Activated CD8-positive, alpha-beta T cell treated with anti-CD3 and anti-CD28 coated beads, Interleukin-2, amount 10 ng/mL, durations not matched to agents 7 days and 5 days (primary cell): ENCODE measurements around the gene MRPS6. TPM values are rescaled to one million over a fixed set of nuclear protein-coding genes. Genes with fewer than 3 reads are reported as not detected.

Experiments
- ATAC-seq: fragments of 150-1000 bp; cut with Tn5 transposase; one replicate; pipeline ENCODE4 v1.10.0; 2021; ENCODE audit warnings: moderate library complexity
- CTCF ChIA-PET: fragments of 350-600 bp; sonication (Branson Sonifier 250); formaldehyde crosslinking; loops from one replicate; lab custom pipeline; 2021; ENCODE audit warnings: antibody characterized with exemption; lab: Charles Lee
- POLR2A ChIA-PET: fragments of 350-600 bp; sonication (Branson Sonifier 250); formaldehyde crosslinking; loops from one replicate; lab custom pipeline; 2021; ENCODE audit warnings: antibody characterized with exemption; lab: Charles Lee
- DNase-seq: peaks from one replicate; pipeline ENCODE4 v3.0.0-alpha.2; 2020
- H3K27ac Mint-ChIP-seq: one replicate; pipeline ENCODE4 v1.8.0; 2021; ENCODE audit warnings: mild to moderate bottlenecking, mixed read lengths
- H3K27me3 Mint-ChIP-seq: one replicate; pipeline ENCODE4 v1.8.0; 2021; ENCODE audit warnings: low read depth, mixed read lengths
- H3K36me3 Mint-ChIP-seq: one replicate; pipeline ENCODE4 v1.8.0; 2021; ENCODE audit warnings: low read depth, mixed read lengths
- H3K4me1 Mint-ChIP-seq: one replicate; pipeline ENCODE4 v1.8.0; 2021; ENCODE audit warnings: low read depth, mixed read lengths
- H3K4me3 Mint-ChIP-seq: one replicate; pipeline ENCODE4 v1.8.0; 2021; ENCODE audit warnings: mild to moderate bottlenecking, mixed read lengths
- H3K9me3 Mint-ChIP-seq: one replicate; pipeline ENCODE4 v1.8.0; 2022; ENCODE audit warnings: mixed read lengths; ENCODE audit not compliant: insufficient read depth
- total RNA-seq, 2 experiments: library from RNA; stranded (reverse); gene quantifications; one replicate each; pipeline ENCODE4 v1.2.3, GENCODE V29; 2021

MRPS6 gene
- total RNA-seq, 2 experiments from 2014 or later: 80.2 to 84.3 TPM

GRCh38 chr21:34156957-34157356 is 83.6 kb downstream of the MRPS6 start:
- ATAC-seq (no peak), DNase-seq (no peak)
- POLR2A ChIA-PET: no interaction called here
- Mint-ChIP-seq H3K4me1 (peaks cover 50% of the 10 kb centered on the region), H3K9me3 (peaks cover 10% of the 10 kb centered on the region), H3K4me3 (no peak overlapping the region), H3K36me3 (peaks cover 57% of the 10 kb centered on the region), H3K27ac (peak overlapping the region; percentile 37), H3K27me3 (no peaks in the 10 kb centered on the region)
- CTCF ChIA-PET: no interaction called here

- H3K4me3 Mint-ChIP-seq: no peak overlapping the region
- no peaks in the 10 kb centered on the region for H3K27me3 Mint-ChIP-seq
- POLR2A ChIA-PET: no interaction called here
- peaks cover 47% of the 10 kb centered on the region for H3K4me1 Mint-ChIP-seq
- H3K36me3 Mint-ChIP-seq: peaks cover 59% of the 10 kb centered on the region
- CTCF ChIA-PET: no interaction called here
- DNase-seq (no peak), ATAC-seq (no peak)
- peaks cover 16% of the 10 kb centered on the region for H3K9me3 Mint-ChIP-seq
- H3K27ac Mint-ChIP-seq: peak overlapping the region; percentile 37
These were observed 84.1 kb downstream of the MRPS6 start for GRCh38 chr21:34157521-34157920.

- H3K4me1 Mint-ChIP-seq: peaks cover 31% of the 10 kb centered on the region
- H3K4me3 Mint-ChIP-seq: no peak overlapping the region
- no peaks in the 10 kb centered on the region for H3K27me3 Mint-ChIP-seq
- H3K9me3 Mint-ChIP-seq: peaks cover 28% of the 10 kb centered on the region
- H3K36me3 Mint-ChIP-seq: peaks cover 54% of the 10 kb centered on the region
- DNase-seq: no peak
- H3K27ac Mint-ChIP-seq: no peak overlapping the region
- ChIA-PET POLR2A (no interaction called here), CTCF (interaction anchor here (0.9 kb wide), 1 partner anchor 30 kb away, joined by 4 read pairs; no protein-coding TSS in a partner anchor)
- ATAC-seq: no peak
These were observed 85.8 kb downstream of the MRPS6 start for GRCh38 chr21:34158866-34159835.

- H3K4me3 Mint-ChIP-seq: no peak overlapping the region
- CTCF ChIA-PET: no interaction called here
These were observed 93.1 kb downstream of the MRPS6 start for GRCh38 chr21:34166468-34166867.

GRCh38 chr21:34170886-34171285 is 97.5 kb downstream of the MRPS6 start:
- Mint-ChIP-seq H3K27me3 (no peaks in the 10 kb centered on the region), H3K27ac (no peak overlapping the region), H3K9me3 (peaks cover 70% of the 10 kb centered on the region), H3K4me3 (no peak overlapping the region), H3K4me1 (no peaks in the 10 kb centered on the region), H3K36me3 (peaks cover 55% of the 10 kb centered on the region)
- ATAC-seq: no peak
- no peak for DNase-seq
- POLR2A ChIA-PET: interaction anchor here (0.6 kb wide), 1 partner anchor 20 kb away, joined by 3 read pairs; no protein-coding TSS in a partner anchor
- CTCF ChIA-PET: interaction anchor here (1.3 kb wide), 1 partner anchor 42 kb away, joined by 6 read pairs; no protein-coding TSS in a partner anchor

More at GRCh38 chr21:34166468-34166867, 93.1 kb downstream of the MRPS6 start:
- no peak for DNase-seq
- no peaks in the 10 kb centered on the region for H3K27me3 Mint-ChIP-seq
- no peak overlapping the region for H3K27ac Mint-ChIP-seq
- no peak for ATAC-seq
- peaks cover 71% of the 10 kb centered on the region for H3K9me3 Mint-ChIP-seq
- no peaks in the 10 kb centered on the region for H3K4me1 Mint-ChIP-seq
- POLR2A ChIA-PET: interaction anchor here (0.7 kb wide), 1 partner anchor 50 kb away, joined by 7 read pairs; no protein-coding TSS in a partner anchor
- H3K36me3 Mint-ChIP-seq: peaks cover 62% of the 10 kb centered on the region

- H3K4me3 Mint-ChIP-seq: no peak overlapping the region
- H3K4me1 Mint-ChIP-seq: no peaks in the 10 kb centered on the region
- ATAC-seq: no peak
- no peak for DNase-seq
- ChIA-PET CTCF (no interaction called here), POLR2A (no interaction called here)
- H3K27me3 Mint-ChIP-seq: no peaks in the 10 kb centered on the region
- H3K27ac Mint-ChIP-seq: no peak overlapping the region
- H3K9me3 Mint-ChIP-seq: peaks cover 43% of the 10 kb centered on the region
- peaks cover 26% of the 10 kb centered on the region for H3K36me3 Mint-ChIP-seq
These were observed 101.1 kb downstream of the MRPS6 start for GRCh38 chr21:34174470-34174869.

GRCh38 chr21:34176448-34176847 is 103.1 kb downstream of the MRPS6 start:
- ATAC-seq (no peak), DNase-seq (no peak)
- Mint-ChIP-seq H3K36me3 (peaks cover 17% of the 10 kb centered on the region), H3K9me3 (peaks cover 32% of the 10 kb centered on the region), H3K4me3 (no peak overlapping the region), H3K27me3 (no peaks in the 10 kb centered on the region), H3K27ac (no peak overlapping the region), H3K4me1 (no peaks in the 10 kb centered on the region)
- ChIA-PET POLR2A (no interaction called here), CTCF (no interaction called here)

GRCh38 chr21:34177919-34178567 is 104.7 kb downstream of the MRPS6 start:
- H3K9me3 Mint-ChIP-seq: peaks cover 19% of the 10 kb centered on the region
- POLR2A ChIA-PET: no interaction called here
- H3K4me3 Mint-ChIP-seq: no peak overlapping the region
- H3K27ac Mint-ChIP-seq: no peak overlapping the region
- no peaks in the 10 kb centered on the region for H3K4me1 Mint-ChIP-seq
- CTCF ChIA-PET: no interaction called here
- H3K36me3 Mint-ChIP-seq: peaks cover 10% of the 10 kb centered on the region
- ATAC-seq: no peak
- DNase-seq: no peak
- H3K27me3 Mint-ChIP-seq: no peaks in the 10 kb centered on the region

GRCh38 chr21:34179204-34179935 is 106.0 kb downstream of the MRPS6 start:
- no peak overlapping the region for H3K27ac Mint-ChIP-seq
- ATAC-seq (no peak), DNase-seq (no peak)
- no peaks in the 10 kb centered on the region for H3K27me3 Mint-ChIP-seq
- peaks cover 9% of the 10 kb centered on the region for H3K9me3 Mint-ChIP-seq
- ChIA-PET POLR2A (no interaction called here), CTCF (interaction anchor here (0.9 kb wide), 1 partner anchor 37 kb away, joined by 3 read pairs; no protein-coding TSS in a partner anchor)
- no peaks in the 10 kb centered on the region for H3K4me1 Mint-ChIP-seq
- peaks cover 4% of the 10 kb centered on the region for H3K36me3 Mint-ChIP-seq
- H3K4me3 Mint-ChIP-seq: no peak overlapping the region

- ChIA-PET CTCF (no interaction called here), POLR2A (no interaction called here)
- H3K27me3 Mint-ChIP-seq: no peaks in the 10 kb centered on the region
These were observed 107.0 kb downstream of the MRPS6 start for GRCh38 chr21:34180407-34180806.

GRCh38 chr21:34180826-34181359 is 107.5 kb downstream of the MRPS6 start:
- Mint-ChIP-seq H3K27ac (no peak overlapping the region), H3K27me3 (no peaks in the 10 kb centered on the region), H3K4me1 (no peaks in the 10 kb centered on the region), H3K9me3 (no peaks in the 10 kb centered on the region), H3K36me3 (peaks cover 4% of the 10 kb centered on the region), H3K4me3 (no peak overlapping the region)
- ATAC-seq (no peak), DNase-seq (no peak)
- CTCF ChIA-PET: no interaction called here
- POLR2A ChIA-PET: no interaction called here

More at GRCh38 chr21:34180407-34180806, 107.0 kb downstream of the MRPS6 start:
- no peaks in the 10 kb centered on the region for H3K9me3 Mint-ChIP-seq
- H3K4me1 Mint-ChIP-seq: no peaks in the 10 kb centered on the region
- H3K27ac Mint-ChIP-seq: no peak overlapping the region
- no peak overlapping the region for H3K4me3 Mint-ChIP-seq
- peaks cover 4% of the 10 kb centered on the region for H3K36me3 Mint-ChIP-seq
- DNase-seq (no peak), ATAC-seq (no peak)
